A549 treated with AZD9567 at 1 μM for 4 hours (cell line): ENCODE results near the gene PAM. TPM values are rescaled to one million over a fixed set of nuclear protein-coding genes. Genes with fewer than 3 reads are reported as not detected.

Experiments
- total RNA-seq: library from RNA; stranded (reverse); fragments of 200-300 nt; extraction: Qiagen RNA extraction; gene quantifications from 5 replicates; pipeline ENCODE4 v1.2.3, GENCODE V29; 2022; ENCODE audit not compliant: insufficient read depth

The PAM gene
- 19.1 to 36.3 TPM (median 23.1 TPM) in 5 replicates for total RNA-seq

GRCh38 chr5:102754767-102755431, at the start of gene PAM:
Gene PAM, plus strand, starts transcription at chr5:102755305. Its CDS starts 110,891 bp downstream, at chr5:102866196.

